Measurements from ENCODE around the gene PLCH1.

PLCH1 gene

DNA sequence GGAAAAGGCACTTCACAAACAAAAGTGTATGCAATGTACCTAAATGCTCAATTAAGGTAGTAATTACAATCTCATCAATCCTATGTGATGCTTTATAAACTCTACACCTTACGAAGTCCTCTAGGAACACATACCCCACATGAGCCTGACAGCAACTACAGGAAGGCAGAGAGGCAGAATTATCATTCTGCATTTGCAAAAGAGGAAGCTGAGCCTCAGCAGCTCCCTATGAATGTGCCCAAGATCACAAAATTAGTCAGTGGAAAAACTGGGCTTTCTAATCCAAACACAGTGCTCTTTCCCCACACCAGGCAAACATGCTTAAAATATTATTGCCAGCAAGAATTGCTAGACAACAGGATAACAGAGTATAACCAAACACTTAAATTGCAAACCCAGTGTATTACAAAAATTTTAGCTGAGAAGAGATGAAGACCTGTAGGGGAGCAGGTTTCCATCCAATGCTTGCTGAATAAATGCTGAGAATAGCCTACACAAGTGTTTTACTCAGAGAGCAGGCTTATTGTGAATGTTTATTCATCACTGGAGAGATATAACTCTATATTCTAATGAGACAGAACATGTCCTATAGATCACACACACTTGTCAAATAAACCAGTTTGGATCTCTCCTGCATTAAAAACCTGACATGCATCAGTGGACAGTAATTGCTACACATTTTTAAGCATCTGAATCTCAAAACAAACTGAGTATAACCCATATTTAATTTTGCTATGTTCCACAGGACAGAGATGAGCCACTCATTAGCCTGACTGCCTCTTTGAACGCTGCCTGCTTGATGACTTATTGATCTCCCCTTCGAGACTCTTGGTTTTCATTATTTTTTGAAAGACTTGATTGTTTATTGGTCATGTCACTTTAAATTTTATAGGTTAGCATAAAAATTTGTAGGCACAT lies 62.2 kb downstream of the PLCH1 start:
- DNase-seq = no peak

DNA sequence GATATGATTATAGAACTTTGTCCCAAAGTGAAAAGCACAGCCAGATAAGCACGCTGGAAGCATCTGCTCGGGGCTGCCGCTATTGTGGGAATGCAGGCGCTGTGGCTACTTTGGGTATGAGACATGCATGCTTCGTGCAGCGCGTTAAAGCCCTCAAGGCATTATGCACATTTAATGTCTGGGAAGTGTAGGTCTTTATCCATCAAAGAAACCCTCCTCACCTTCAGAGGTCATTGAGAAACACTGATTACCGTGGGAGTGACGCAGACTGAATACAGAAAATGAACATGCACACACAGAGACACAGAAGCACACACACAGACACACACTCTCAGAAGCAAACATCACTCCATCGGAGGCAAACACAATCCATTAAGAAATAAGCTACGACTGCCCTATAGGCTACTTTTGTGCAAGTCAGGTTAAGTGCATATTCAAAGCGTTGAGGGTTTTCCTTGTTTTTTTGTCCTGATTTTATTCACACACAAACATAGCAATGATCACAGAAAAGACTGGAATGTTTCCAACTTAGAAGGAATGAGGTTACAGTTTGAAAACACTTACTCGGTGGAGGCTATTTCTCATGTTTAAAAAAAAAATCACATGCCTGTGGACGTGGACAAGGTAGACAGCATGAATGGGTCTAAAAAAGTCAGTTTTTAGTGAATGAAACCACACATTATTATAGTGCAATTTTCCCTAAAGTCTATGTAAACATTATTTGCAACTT lies 68.5 kb downstream of the PLCH1 start:
- DNase-seq = peak; percentile 53

DNA sequence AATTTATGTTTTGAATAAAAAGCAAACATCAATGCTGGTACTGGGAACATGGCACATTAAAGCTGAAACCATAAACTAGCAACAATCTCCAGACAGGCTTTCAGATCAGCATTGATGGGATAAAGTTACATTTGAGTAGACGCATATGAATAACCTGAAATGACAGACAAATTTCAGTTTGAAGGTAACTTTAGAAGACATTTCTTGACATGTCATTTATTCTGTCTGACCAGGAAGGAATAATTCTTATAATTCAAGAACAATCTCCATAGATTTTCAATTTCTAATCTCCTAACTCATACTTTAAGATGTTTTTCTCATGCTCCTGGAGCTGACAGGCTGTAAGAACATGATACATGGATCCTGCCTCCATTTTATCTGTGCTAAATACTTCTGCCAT lies 69.8 kb downstream of the PLCH1 start:
- DNase-seq = no peak

DNA sequence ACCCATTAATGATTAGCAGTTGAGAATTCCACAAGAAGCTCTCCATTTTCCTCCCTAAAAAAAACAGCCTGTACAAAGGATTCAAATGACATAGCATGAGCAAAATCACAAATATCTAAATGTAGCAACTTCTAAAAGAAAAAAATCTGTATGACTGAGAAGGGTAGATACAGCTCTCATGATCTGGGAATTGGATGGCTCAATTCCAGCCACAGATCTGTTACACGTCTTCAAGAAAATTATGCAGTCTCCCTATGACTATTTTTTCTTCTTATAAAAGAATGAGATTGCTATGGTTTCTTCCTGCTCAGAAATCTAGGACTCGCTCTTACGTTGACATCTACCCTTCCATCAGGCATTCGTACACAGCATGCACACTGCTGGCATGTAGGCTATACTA lies 71.5 kb downstream of the PLCH1 start:
- no peak for DNase-seq

DNA sequence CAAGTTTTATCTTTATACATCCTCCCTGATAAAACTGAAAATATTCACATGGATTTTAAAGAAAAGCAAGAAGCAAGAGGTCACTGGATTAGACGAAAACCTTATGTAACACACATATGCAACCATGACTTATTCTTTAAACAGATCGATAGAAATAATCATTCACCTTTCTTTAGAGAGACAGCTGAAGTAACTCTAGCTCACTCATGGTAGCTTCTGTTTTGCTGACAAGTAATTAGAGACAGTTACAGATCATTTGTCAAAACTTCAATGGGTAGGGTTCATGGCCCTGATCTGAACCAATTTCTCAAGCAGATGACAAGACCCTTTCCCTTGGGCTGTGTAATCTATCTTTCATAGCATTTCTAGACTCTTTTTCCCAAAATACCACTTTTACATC lies 74.5 kb downstream of the PLCH1 start:
- no peak for DNase-seq

DNA sequence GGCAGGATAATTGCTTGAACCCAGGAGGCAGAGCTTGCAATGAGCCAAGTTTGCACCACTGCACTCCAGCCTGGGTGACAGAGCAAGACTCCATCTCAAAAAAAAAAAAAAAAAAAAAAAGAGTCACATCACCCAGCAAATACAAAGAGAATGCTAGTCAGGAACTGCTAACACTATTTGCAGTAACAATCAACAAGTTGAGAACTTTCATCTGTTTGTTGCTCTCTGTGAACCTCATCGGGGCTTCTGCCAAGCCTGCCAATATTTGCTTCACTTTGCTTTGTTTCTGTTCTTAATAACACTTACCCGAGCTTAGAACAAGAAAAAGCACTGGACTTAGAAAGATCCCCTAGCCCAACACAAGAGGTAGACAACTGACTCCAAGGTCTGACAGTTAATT lies 76.9 kb downstream of the PLCH1 start:
- no peak for DNase-seq

DNA sequence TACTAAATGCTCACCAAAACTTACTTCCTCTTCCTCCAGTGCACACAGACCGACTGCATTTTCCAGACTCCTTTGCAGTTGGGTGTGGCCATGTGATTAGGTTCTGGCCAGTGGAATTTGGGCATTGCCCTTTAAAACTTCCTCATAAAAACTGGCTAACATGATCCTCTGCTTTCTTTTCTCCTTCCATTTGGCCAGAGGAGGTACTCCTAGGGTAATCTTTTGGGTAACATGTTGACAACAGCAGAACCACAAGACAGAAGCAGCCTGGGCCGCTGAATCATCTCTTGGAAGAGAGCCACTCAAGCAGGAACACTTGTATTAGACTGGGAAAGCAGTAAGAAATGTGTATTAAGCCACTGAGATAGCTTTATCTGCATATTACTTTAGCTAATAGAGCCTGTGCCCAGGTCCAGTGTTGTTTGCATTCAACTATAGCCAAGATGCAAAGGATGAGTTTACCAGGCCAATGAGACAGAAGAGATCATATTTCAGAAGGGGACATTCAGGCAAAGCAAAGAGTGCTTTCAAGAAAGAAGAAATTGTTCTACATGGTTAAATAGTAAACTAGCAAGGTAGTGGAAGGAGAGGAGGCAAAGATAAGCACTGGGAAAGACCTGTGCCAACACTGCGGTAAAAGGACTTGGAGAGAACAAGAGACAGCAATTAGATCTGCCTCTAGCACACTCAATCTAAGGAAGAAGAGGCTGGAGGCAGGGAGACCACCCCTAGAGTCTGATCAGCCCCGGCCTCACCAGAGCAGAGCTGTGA lies 79.8 kb downstream of the PLCH1 start:
- DNase-seq = peak; percentile 82

DNA sequence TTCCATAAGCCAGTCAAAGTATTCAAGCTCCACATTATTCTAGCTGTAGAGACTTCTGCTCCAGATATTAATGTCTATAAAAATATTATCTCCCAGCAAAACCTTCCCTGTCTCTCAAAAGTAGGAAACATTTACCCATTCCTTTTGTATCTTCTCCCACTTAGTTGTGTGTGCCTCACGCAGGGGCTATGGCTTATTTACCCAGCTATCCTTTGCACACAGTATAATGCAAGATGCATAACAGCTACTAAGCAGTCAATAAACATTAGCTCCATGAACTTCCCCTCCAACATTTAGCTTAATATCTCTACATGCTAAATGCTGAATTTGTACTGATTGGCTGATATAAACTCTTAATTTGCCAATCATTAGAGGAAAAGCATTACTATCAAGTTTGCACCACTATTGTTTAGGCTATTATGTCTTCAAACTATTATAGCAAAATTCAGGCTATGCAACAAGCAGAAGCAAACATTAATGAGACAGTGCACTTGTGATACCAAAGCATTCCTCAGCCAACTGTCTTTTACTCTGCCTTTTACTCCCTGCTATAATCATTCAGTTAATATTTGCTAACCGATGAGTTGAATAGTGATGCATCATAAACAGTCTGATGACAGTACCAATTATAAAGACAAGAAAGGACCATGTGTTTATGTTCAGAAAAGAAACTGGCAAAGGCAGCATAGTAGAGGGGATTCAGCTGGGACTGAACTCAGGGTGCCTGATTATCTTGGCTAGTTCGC lies 81.2 kb downstream of the PLCH1 start:
- DNase-seq = no peak

DNA sequence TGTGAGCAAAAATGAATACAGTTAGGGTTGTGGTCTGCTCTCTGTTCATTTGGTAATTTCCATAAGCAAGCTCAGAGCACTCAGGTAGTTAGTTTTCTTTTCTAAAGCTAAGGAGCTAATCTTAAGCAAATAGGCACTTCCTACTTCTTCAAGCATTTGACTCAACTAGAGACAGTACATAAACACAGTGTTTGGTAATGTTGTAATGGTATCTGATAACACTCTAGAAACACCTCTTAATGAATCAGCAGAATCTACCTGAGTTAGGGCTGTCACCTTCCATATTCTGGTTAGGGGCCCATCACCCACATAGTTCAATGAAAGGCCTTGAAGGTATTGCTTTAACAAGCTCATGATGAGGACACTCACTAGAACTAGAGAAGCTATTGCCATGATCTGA lies 83.1 kb downstream of the PLCH1 start:
- no peak for DNase-seq

DNA sequence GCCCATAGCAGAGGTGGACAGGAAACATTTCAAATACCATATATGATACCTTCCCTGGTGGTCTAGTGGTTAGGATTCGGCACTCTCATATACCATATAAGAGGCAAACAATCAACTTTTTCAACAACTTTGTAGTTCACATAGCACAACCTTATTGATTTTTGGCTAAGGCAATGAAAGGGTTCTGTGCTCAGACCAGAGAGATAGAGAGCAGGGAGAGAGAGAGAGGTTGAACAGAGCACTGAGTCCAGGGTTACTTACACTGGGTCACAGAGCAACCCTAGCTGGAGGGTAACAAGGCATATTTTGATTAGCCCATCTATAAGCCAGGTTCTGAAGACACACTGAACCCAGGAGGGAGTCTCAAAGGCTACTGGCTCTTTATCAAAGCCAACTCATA lies 83.8 kb downstream of the PLCH1 start:
- no peak for DNase-seq

DNA sequence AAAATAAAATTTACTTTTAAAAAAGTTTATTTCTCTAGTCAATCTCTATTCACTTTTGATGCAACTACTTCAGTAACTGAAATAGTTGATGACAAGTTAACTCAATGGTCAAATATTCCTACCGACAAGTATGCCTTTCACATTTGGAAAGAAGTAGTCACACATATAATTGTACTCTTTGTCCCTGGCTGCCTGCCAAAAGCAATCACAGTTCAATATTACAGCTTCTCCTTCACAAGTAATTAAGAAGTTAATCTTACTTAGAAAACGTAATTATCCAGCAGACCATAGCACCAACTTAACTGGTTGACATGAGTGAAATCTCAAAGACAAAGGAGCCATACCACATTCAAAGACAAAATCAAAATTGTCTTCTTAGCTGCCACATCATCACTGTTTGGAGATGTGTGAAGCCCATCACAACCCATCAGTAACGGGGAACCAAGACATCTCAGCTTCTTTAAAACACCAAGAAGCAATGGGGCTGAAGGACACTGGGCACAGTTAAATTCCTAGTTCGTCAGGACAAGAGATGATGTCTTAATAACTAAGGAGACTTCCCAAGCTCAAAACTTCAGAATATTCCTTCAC lies 86.1 kb downstream of the PLCH1 start:
- no peak for DNase-seq

DNA sequence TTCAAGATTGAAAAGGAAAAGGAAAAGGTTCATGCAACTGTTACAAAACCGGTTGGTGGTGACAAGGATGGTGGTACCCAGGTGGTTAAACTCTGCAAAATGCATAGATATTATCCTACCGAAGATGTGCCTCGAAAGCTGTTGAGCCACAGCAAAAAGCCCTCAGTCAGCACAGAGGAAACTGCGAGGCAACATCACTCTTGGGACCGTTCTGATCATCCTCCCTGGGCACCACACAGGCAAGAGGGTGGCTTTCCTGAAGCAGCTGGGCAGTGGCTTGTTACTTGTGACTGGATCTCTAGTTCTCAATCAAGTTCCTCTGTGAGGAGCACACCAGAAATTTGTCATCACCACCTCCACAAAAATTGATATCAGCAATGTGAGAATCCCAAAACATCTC lies 86.9 kb downstream of the PLCH1 start:
- DNase-seq = no peak

DNA sequence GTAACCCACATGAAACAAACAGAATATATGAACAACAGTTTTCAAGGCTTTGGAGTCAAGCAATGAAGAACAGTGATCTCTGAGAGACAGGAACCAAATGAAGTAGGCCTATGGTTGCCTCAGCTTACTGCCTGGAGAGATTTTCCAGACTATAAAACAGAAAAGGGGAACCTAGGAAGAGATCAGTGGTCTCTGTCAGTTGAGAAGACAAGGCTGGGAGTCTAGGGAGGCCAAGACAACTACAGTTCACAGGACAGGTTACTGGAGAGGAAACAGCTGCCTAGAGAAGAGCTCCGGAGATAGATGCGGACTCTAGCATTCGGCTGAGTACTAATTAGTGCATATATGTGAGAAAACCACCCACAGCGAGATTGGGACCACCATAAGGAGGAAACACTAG lies 87.7 kb downstream of the PLCH1 start:
- no peak for DNase-seq

DNA sequence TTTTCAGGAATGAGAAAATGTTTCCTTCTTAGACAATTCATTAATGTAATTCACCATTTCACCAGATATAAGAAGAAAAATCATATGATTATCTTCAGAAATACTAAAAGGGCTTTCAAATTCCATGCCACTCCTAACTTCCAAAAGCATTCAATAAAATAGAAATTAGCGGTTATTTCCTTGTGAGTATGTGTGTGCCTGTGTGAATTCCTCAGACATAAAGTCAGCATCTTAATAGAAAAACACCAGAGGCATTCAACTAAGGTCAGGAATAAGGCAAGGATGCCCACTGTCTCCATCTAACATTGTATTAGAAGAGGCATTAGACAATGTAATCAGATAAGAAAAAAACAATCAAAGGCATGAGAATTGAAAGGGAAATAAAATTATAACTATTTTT lies 88.4 kb downstream of the PLCH1 start:
- DNase-seq = no peak

DNA sequence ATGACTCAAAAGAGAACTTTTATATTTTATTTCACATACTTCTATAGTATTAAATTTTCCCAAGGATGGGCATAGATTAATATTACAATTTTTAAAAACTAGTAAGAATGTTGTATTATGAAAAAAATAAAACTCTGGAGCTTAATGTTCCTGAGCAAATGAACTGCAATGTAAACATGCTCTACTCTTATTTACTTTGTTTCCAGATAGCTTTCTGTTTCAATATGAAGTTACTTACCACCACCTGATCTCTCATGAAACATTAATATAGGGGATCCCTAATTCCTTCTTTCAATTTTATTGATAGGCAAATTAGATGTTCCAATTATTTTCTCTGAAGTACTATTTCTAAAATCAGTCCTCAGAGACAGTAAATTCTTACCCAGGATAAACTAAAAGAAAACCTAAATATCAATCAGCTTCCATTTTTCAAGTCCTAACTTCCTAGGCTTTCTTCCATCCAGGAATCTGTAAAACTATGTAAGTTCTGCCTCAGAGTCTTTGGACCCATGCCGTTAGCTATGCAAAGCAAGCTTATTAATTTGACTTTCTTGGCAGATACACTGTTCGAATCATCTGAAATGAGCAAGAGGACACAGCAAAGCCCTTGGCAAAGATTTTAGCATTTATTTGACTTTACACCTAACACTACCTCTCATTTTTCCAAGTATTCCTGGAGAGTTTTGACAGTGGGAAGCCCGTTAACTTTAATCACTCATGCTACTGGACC lies 93.2 kb downstream of the PLCH1 start:
- no peak for DNase-seq

DNA sequence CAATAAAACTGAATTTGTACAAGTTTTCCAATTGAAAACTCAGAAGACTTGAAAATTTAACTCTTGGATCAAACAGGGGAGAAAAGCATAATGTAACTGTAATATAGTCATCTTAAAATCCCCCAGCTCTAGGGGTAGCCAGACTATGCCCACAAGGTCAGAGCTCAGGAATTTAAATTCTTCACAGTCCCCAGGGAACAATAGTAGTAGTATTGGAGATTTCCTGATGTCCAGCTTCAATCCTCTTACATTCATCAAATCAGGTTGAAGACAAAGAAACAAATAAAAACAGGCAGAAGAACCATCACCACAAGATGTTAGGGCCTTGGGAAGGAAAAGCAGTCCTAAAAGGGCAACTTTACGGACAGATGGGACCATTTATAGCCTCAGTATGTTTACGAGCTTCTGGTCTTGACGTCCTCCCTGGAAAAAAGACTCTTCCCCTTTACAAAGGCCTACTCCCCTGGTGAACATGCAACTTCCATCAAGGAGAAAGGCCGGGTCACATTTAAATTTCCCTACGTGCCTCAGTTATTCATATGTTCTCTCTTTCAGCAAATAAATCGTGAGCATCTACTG lies 96.8 kb downstream of the PLCH1 start:
- no peak for DNase-seq

DNA sequence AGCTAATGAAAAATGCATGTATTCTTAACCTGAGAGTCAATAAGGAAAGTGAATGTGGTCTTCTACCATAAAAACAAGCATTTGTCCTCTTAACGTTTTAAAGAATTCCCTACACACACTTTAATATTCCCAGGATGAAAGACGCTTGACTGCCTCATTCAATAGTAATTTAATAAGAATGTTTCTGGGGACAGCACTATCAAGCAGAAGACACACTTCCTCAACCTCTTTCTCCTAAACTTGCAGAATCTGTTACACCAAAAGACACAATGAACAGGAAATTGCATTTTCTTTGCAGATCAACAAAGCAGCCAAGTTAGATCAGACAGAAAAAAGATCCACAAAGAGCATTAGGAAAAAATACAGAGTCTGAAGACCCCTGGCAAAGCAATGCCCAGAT lies 97.7 kb downstream of the PLCH1 start:
- DNase-seq = no peak

DNA sequence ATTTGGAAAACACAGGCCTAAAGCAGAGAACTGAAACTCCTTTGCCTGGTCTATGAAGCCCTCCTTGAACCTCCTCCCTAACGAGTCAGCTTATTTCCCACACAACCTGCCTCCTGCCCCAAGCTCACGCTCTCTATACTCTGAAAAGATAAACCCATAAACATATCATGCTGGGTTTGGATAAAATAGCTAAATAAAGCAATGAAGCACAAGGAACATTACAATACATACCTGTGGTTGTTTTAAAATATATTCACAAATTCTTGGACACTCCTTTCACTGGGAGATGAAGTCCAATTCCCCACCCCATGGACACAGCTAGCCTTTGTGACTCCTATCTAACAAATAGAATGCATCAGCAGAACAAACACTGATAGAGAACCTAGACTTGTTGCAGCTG lies 98.2 kb downstream of the PLCH1 start:
- DNase-seq = no peak

DNA sequence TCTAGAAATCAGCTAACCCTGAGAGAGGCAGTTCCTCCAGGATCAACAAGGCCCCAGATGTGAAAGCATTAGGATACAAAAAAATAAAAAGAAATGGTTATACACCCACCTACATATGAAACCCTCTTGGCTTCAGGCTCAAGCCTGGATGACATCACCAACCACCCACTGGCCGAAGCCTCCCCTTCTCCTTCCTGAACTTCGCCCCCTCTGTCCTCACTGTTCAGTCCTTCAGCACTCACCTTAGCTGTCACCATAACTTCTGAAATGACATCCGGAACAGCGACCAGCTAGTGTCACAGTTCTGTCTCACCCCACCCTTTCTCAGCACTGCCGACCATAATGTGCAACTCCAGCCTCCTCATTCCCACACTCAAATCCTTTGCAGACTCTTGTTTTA lies 98.7 kb downstream of the PLCH1 start:
- DNase-seq = no peak

DNA sequence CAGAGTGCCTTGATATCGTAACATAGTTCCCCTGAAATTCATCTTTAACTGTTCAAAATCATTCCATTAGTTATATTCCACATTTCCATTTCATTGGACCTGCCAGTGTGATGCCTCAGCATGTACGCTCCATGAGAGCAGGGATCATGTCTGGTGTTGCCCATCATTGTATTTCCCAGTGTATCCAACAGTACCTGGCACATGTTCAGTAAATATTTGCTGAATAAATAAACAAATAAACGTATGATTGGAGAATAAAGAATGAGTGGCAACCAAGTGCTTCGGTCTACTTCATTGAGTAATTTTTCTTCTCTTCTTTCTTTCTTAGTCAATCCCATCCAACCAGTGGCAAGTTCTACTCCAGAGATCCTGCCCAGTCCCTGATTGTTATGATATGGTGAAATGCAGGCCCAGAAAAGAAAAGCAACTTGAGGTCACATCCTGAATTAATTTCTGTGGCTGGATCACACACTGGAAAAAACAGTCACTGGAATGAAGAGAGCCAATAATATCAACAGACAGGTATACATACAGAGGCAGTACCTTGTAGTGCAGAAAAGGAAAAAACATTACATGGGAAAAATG lies 101.2 kb downstream of the PLCH1 start:
- DNase-seq = no peak

DNA sequence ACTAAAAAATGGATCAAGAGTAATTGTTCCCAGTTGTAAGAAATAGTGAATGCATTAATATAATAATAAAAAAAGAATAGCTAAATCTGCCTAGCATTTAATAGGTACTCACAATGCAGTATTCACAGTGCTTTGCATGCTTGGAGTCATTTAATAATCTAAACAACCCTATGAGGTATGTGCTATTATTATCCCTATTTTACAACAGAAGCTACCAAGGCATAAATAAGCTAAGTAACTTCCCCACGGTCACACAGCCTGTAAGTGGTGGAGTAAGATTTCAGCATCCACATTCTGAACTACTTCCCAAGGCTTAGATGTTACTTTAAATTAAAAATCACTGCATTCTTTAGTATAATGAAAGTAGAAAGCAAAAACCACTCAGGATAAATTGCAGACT lies 102.9 kb downstream of the PLCH1 start:
- DNase-seq = no peak

Data from NCI-H226 (cell line).